ENCODE measurements around the gene FRMD4A. TPM values are rescaled to one million over a fixed set of nuclear protein-coding genes. Genes with fewer than 3 reads are reported as not detected.
"Not testable (repeated sequence)": the region's sequence is repeated elsewhere in the genome, so short reads cannot be mapped to it uniquely, and the experiment has no call there.

FRMD4A gene
- total RNA-seq, 1 donor from 2014 or later: 0.64 TPM

GRCh38 chr10:13869295-13869664 lies 461.4 kb downstream of the FRMD4A start:
- CTCF ChIA-PET: no interaction called here
- intact Hi-C loops (cut with micrococcal nuclease): no loop called here
- ATAC-seq (ENCODE audit: low read depth): no peak

GRCh38 chr10:13868528-13869294 lies 462.0 kb downstream of the FRMD4A start:
- CTCF ChIA-PET: no interaction called here
- Mint-ChIP-seq H3K4me1 (peaks cover 18% of the 10 kb centered on the region), H3K27ac (no peak overlapping the region), H3K4me3 (no peak overlapping the region), H3K27me3 (no peaks in the 10 kb centered on the region), H3K36me3 (ENCODE audit: low read depth) (no peaks in the 10 kb centered on the region), H3K9me3 (no peaks in the 10 kb centered on the region)
- POLR2A ChIA-PET: no interaction called here
- no peak for ATAC-seq (ENCODE audit: low read depth)
- no peak for DNase-seq
- TF ChIP-seq CTCF (IDR thresholded peaks at IDR 0.05): no peak
- intact Hi-C loops (cut with micrococcal nuclease): no loop called here

More at GRCh38 chr10:13869295-13869664, 461.4 kb downstream of the FRMD4A start:
- TF ChIP-seq CTCF (IDR thresholded peaks at IDR 0.05): no peak
- POLR2A ChIA-PET: no interaction called here
- Mint-ChIP-seq H3K9me3 (no peaks in the 10 kb centered on the region), H3K36me3 (ENCODE audit: low read depth) (no peaks in the 10 kb centered on the region), H3K27me3 (no peaks in the 10 kb centered on the region), H3K4me1 (peaks cover 24% of the 10 kb centered on the region), H3K27ac (no peak overlapping the region), H3K4me3 (no peak overlapping the region)
- no peak for DNase-seq

- no peaks in the 10 kb centered on the region for H3K27me3 Mint-ChIP-seq
- H3K9me3 Mint-ChIP-seq: no peaks in the 10 kb centered on the region
- TF ChIP-seq CTCF (IDR thresholded peaks at IDR 0.05): no peak
- DNase-seq (no peak), ATAC-seq (ENCODE audit: low read depth) (no peak)
- H3K36me3 Mint-ChIP-seq (ENCODE audit: low read depth): no peaks in the 10 kb centered on the region
- ChIA-PET CTCF (no interaction called here), POLR2A (no interaction called here)
- H3K4me3 Mint-ChIP-seq: no peak overlapping the region
- intact Hi-C loops (cut with micrococcal nuclease): no loop called here
- H3K27ac Mint-ChIP-seq: no peak overlapping the region
- peaks cover 11% of the 10 kb centered on the region for H3K4me1 Mint-ChIP-seq
Observed at GRCh38 chr10:13867822-13868221, 462.9 kb downstream of the FRMD4A start.

- Mint-ChIP-seq H3K4me3 (no peak overlapping the region), H3K36me3 (ENCODE audit: low read depth) (no peaks in the 10 kb centered on the region), H3K4me1 (peaks cover 6% of the 10 kb centered on the region), H3K27me3 (peaks cover 2% of the 10 kb centered on the region), H3K27ac (no peak overlapping the region), H3K9me3 (no peaks in the 10 kb centered on the region)
- ChIA-PET POLR2A (no interaction called here), CTCF (no interaction called here)
- DNase-seq (no peak), ATAC-seq (ENCODE audit: low read depth) (no peak)
- no peak for TF ChIP-seq CTCF (IDR thresholded peaks at IDR 0.05)
- intact Hi-C loops (cut with micrococcal nuclease): no loop called here
Observed at GRCh38 chr10:13865758-13866491, 464.8 kb downstream of the FRMD4A start.

GRCh38 chr10:13865220-13865619 lies 465.5 kb downstream of the FRMD4A start:
- ATAC-seq (ENCODE audit: low read depth); CTCF ChIA-PET; DNase-seq; H3K36me3 Mint-ChIP-seq (ENCODE audit: low read depth); H3K27me3 Mint-ChIP-seq; H3K4me1 Mint-ChIP-seq; H3K9me3 Mint-ChIP-seq; H3K27ac Mint-ChIP-seq; intact Hi-C loops (cut with micrococcal nuclease); H3K4me3 Mint-ChIP-seq; POLR2A ChIA-PET: not testable (repeated sequence)

Data from activated B cell treated with CpG ODN at 0.5 μM for 24 hours (primary cell).